ENCODE data around the gene YWHAH. TPM values are rescaled to one million over a fixed set of nuclear protein-coding genes. Genes with fewer than 3 reads are reported as not detected.

The YWHAH gene
- total and polyA plus RNA-seq, 4 donors: 26.1 to 75.0 (median 42.4) TPM

GRCh38 chr22:31911565-31912406 lies 32.5 kb upstream of the YWHAH start:
- Histone ChIP-seq H3K9ac (ENCODE audit: low read depth in 1 of 2, low read length in 2 of 2) (no peak overlapping the region), H3K9me3 (ENCODE audit: control insufficient read depth in 4 of 4, low read length in 3 of 4) (no peaks in the 10 kb centered on the region), H3K36me3 (ENCODE audit: control insufficient read depth in 4 of 4, insufficient read depth in 3 of 4, low read depth in 1 of 4, low read length in 3 of 4) (peaks cover 2 to 11% (median 7%) of the 10 kb centered on the region in 4 donors), H3K27me3 (ENCODE audit: control insufficient read depth in 4 of 4, insufficient read depth in 4 of 4, low read length in 3 of 4) (no peaks in the 10 kb centered on the region), H3K4me1 (ENCODE audit: control insufficient read depth in 4 of 4, insufficient read depth in 4 of 4, low read length in 3 of 4) (no peaks in the 10 kb centered on the region), H3K4me3 (ENCODE audit: low read depth in 1 of 3, low read length in 3 of 3) (no peak overlapping the region), H3K27ac (ENCODE audit: low read depth in 1 of 2, low read length in 2 of 2) (no peak overlapping the region)
- TF ChIP-seq SP1 (IDR thresholded peaks at IDR 0.05) (no peak), ATF3 (IDR thresholded peaks at IDR 0.05) (no peak), JUND (IDR thresholded peaks at IDR 0.05) (no peak), YY1 (IDR thresholded peaks at IDR 0.05) (no peak), ZBTB33 (IDR thresholded peaks at IDR 0.05) (no peak), GABPA (IDR thresholded peaks at IDR 0.05 in 1 of 2, conservative IDR thresholded peaks at IDR 0.05 in 1 of 2) (no peak), EGR1 (IDR thresholded peaks at IDR 0.05; ENCODE audit: low read depth in 2 of 2) (no peak), NR2F2 (IDR thresholded peaks at IDR 0.05) (no peak), RAD21 (IDR thresholded peaks at IDR 0.05) (no peak), RXRA (IDR thresholded peaks at IDR 0.05) (no peak), CTCF (IDR thresholded peaks at IDR 0.05; ENCODE audit: low read depth, low read length, missing input control) (no peak), FOXA2 (IDR thresholded peaks at IDR 0.05) (no peak), HNF4A (conservative IDR thresholded peaks at IDR 0.05) (no peak), MAX (IDR thresholded peaks at IDR 0.05) (no peak)
- DNase-seq (ENCODE audit: low spot score): no peak
- WGBS: 87% methylated on average over 7 of the region's 7 CpGs

- Histone ChIP-seq H3K27me3 (ENCODE audit: control insufficient read depth in 4 of 4, insufficient read depth in 4 of 4, low read length in 3 of 4) (no peaks in the 10 kb centered on the region), H3K36me3 (ENCODE audit: control insufficient read depth in 4 of 4, insufficient read depth in 3 of 4, low read depth in 1 of 4, low read length in 3 of 4) (peaks cover 2 to 9% (median 5%) of the 10 kb centered on the region in 4 donors), H3K4me3 (ENCODE audit: low read depth in 1 of 3, low read length in 3 of 3) (no peak overlapping the region), H3K9me3 (ENCODE audit: control insufficient read depth in 4 of 4, low read length in 3 of 4) (no peaks in the 10 kb centered on the region), H3K9ac (ENCODE audit: low read depth in 1 of 2, low read length in 2 of 2) (no peak overlapping the region), H3K27ac (ENCODE audit: low read depth in 1 of 2, low read length in 2 of 2) (no peak overlapping the region), H3K4me1 (ENCODE audit: control insufficient read depth in 4 of 4, insufficient read depth in 4 of 4, low read length in 3 of 4) (no peaks in the 10 kb centered on the region)
- no peak for DNase-seq (ENCODE audit: low spot score)
- WGBS: 94% methylated on average over 1 of the region's 1 CpG
- no peak for TF ChIP-seq RAD21 (IDR thresholded peaks at IDR 0.05)
- no peak for TF ChIP-seq REST (IDR thresholded peaks at IDR 0.05)
- TF ChIP-seq HNF4G (IDR thresholded peaks at IDR 0.05): no peak
- no peak for TF ChIP-seq ZBTB33 (IDR thresholded peaks at IDR 0.05)
- TF ChIP-seq CTCF (IDR thresholded peaks at IDR 0.05; ENCODE audit: low read depth, low read length, missing input control): no peak
- TF ChIP-seq JUND (IDR thresholded peaks at IDR 0.05): no peak
- TF ChIP-seq YY1 (IDR thresholded peaks at IDR 0.05): no peak
- no peak for TF ChIP-seq NR2F2 (IDR thresholded peaks at IDR 0.05)
- no peak for TF ChIP-seq FOXA2 (IDR thresholded peaks at IDR 0.05)
- no peak for TF ChIP-seq GABPA (IDR thresholded peaks at IDR 0.05 in 1 of 2, conservative IDR thresholded peaks at IDR 0.05 in 1 of 2)
- TF ChIP-seq SP1 (IDR thresholded peaks at IDR 0.05): no peak
- no peak for TF ChIP-seq FOXA1 (IDR thresholded peaks at IDR 0.05)
- TF ChIP-seq RXRA (IDR thresholded peaks at IDR 0.05): no peak
- TF ChIP-seq EGR1 (IDR thresholded peaks at IDR 0.05; ENCODE audit: low read depth in 2 of 2): no peak
- no peak for TF ChIP-seq HNF4A (conservative IDR thresholded peaks at IDR 0.05)
These were observed 32.0 kb upstream of the YWHAH start for GRCh38 chr22:31912407-31912743.
